Tibial nerve (tissue), 3 donors: Measurements from ENCODE around the gene CSF1.

Experiments
- CTCF ChIP-seq, 5 experiments: fragments of 200-600 bp in 3 of 5; fragments of 450-650 bp in 2 of 5; sonication (generic) in 3 of 5; IDR thresholded peaks; one replicate each; pipeline ENCODE4 v1.5.1; 2016 to 2019; ENCODE audit warnings: antibody characterized with exemption in 5 of 5, mild to moderate bottlenecking in 3 of 5, moderate library complexity in 2 of 5
- POLR2A ChIP-seq, 2 donors: fragments of 450-650 bp; IDR thresholded peaks; one replicate each; pipeline ENCODE4 v1.6.1; 2017; ENCODE audit warnings: antibody characterized with exemption in 2 of 2, mild to moderate bottlenecking in 2 of 2, moderate library complexity in 2 of 2

- TF ChIP-seq CTCF (IDR thresholded peaks at IDR 0.05): no peak
- no peak for TF ChIP-seq POLR2A (IDR thresholded peaks at IDR 0.05)
Measured at GRCh38 chr1:109885589-109885988, 25.1 kb upstream of the CSF1 start.
